Fibroblast of the aortic adventitia (primary cell): Measurements from ENCODE around the gene CPVL. TPM values are rescaled to one million over a fixed set of nuclear protein-coding genes. Genes with fewer than 3 reads are reported as not detected.

Experiments
- DNase-seq: peaks from one replicate; pipeline ENCODE4 v3.0.0-alpha.2; 2010; ENCODE audit warnings: low read depth
- H3K4me3 ChIP-seq: 2 replicates; pipeline ENCODE4 v1.5.1; 2011; ENCODE audit warnings: low read depth, mild to moderate bottlenecking, control low read depth, low read length, moderate library complexity
- total RNA-seq: library from RNA; depleted of rRNA; stranded (reverse); fragments of >200 nt; gene quantifications from 2 replicates; pipeline ENCODE4 v1.2.3, GENCODE V29; 2012; ENCODE audit warnings: low replicate concordance
- TF ChIP-seq, protein P1 (sequence below): IDR thresholded peaks from 2 replicates; pipeline ENCODE4 v1.5.1; 2011; ENCODE audit warnings: mild to moderate bottlenecking, low read length, control low read depth, inconsistent platforms; ENCODE audit not compliant: insufficient read depth

The CPVL gene
- 0.54 and 3.2 TPM in 2 replicates for total RNA-seq

GRCh38 chr7:29146057-29146706 lies at the start of gene CPVL:
Gene CPVL (minus strand): TSS chr7:29146537. CDS start chr7:29121061, 25,476 bp downstream.
- TF ChIP-seq, protein P1, sequence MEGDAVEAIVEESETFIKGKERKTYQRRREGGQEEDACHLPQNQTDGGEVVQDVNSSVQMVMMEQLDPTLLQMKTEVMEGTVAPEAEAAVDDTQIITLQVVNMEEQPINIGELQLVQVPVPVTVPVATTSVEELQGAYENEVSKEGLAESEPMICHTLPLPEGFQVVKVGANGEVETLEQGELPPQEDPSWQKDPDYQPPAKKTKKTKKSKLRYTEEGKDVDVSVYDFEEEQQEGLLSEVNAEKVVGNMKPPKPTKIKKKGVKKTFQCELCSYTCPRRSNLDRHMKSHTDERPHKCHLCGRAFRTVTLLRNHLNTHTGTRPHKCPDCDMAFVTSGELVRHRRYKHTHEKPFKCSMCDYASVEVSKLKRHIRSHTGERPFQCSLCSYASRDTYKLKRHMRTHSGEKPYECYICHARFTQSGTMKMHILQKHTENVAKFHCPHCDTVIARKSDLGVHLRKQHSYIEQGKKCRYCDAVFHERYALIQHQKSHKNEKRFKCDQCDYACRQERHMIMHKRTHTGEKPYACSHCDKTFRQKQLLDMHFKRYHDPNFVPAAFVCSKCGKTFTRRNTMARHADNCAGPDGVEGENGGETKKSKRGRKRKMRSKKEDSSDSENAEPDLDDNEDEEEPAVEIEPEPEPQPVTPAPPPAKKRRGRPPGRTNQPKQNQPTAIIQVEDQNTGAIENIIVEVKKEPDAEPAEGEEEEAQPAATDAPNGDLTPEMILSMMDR: no peak
- no peak for DNase-seq
- no peak within 1 kb of the TSS for H3K4me3 ChIP-seq

DNA sequence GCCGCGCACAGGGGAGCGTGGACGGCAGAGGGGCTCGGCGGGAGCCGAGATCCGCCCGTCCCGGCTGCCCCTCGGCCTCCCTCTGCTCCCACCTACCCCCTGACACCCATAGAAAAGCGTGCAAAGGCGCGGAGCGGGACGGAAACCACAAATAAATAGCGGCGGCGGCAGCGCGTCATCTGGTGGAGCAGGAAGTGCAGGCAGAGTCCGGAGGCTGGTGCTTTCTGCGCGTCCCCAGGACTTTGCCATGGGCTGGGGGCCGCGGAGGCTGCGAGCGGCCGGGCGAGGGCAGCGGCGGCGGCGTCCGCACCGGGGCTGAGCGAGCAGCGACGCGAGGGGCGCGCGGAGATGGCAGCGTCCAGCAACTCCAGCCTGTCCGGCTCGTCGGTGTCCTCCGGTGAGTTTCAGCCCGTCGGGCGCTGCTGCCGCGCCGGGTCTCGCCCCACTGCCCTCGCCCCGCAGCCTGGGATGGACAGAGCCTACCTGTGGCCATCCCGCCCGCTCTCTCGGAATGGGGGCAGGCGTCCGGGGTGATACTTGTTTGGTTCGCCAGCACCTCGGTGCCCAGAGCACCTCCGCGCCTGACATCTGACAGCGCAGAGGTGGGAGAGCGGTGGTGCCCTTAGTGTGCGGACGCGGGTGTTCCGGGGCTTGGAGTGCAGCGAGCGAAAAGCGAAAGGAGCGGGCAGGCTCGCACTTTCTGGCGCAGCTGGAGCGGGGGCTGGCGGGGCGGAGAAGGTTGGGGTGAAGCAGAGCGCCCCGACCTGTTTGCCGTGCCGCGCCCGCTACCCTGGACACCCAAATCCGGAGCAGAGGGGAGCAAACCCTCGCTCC lies 48.5 kb upstream of the CPVL start, which contains the start of gene CHN2:
TSS of gene CHN2 (plus strand) at position 182 of the 834 bp plus-strand sequence.
- peak; percentile 26 for DNase-seq
- H3K4me3 ChIP-seq: peak within 1 kb of the TSS; percentile 70
- TF ChIP-seq, protein P1: no peak

DNA sequence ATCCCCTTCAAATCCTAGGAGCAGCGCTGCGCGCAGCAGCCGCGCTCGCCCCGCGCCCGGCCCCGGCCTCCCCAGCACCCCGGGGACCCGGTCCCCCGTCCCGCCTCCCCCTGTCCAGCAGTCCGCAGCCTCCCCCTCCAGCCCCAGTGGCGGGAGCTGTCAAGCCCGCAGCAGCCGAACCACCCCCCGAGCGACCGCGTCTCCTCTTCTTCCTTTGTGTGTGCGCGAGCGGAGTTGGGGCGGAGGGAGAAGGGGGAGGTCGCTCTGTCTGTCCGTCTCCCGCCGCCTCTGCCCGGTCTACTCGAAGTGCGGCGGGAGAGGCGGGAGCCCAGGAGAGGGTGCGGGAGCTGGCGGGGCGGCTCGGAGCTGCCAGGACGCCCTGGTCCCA lies 47.9 kb upstream of the CPVL start:
- no peak for DNase-seq
- peak overlapping the region; percentile 70 for H3K4me3 ChIP-seq
- TF ChIP-seq, protein P1: no peak

DNA sequence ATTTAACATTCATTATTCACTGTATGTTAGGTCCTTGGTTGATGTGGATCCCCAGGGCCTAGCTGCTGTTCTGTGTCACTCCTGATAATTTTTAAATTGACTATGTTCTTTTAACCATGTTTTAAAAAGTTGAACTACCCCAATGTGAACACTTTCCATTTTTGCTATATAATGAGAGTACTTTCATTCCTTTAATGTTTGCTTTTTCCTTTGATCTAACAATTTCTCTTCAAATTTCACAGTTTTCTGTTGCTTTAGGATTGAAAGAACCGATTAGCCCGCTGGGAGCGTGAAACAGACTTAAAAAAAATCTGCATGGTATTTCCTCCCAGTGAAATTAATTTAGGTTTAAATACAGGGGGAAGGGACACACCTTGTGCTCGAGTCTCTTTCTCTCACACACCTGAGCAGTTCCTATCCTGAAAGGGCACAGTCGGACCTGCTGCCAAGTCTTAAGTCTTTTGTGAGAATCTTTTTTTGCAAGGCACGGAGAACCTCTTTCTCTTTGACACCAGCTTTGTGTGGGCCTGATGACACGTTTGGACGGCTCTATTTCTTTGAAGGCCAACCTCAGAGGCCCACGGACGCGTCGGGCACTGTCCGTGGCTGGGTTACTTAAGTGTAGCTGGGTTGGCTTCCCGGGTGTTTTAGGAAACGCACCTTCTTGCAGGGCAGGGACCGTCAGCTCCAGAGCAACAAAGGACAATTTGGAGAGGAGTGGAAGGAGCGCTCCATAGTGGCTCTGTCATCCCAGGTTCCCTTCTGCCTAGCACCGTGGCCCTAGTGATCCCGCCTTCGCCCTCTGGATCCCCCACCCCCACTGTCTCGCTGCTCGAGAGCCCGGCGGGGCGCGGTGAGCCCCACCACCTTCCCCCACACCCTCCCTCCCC lies 47.2 kb upstream of the CPVL start:
- H3K4me3 ChIP-seq: no peak overlapping the region
- DNase-seq: no peak
- TF ChIP-seq, protein P1: no peak

- no peak overlapping the region for H3K4me3 ChIP-seq
- TF ChIP-seq, protein P1: no peak
- no peak for DNase-seq
Measured at GRCh38 chr7:29192811-29193210, 46.5 kb upstream of the CPVL start.

DNA sequence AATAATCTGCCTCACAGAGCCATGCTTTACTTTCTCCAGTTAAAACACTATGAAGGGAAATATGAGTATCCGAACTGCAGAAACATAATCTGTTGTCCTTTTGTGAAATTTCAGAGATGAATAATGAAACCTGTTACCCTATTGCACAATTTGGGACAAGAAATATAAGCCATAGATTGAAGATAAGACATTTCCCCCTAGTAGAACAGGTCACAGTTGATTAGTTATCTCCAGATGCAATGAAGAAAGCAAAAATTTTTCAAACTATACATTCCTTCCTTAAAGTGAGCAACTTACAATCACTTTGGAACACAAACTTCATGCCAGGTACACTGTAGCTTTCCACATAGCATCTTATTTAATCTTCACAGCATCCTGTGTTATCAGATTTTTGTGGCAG lies 46.0 kb upstream of the CPVL start:
- no peak overlapping the region for H3K4me3 ChIP-seq
- no peak for DNase-seq
- TF ChIP-seq, protein P1: no peak
